Inferior parietal cortex (tissue), 1 donor: Measurements from ENCODE around the gene BCAP31.

Source experiments
- DNase-seq: peaks from one replicate; pipeline ENCODE4 v3.0.0-alpha.2; 2016; ENCODE audit errors: extremely low spot score

BCAP31 gene

GRCh38 chrX:153724252-153725038, at the start of gene BCAP31, which contains the start of gene ABCD1:
Gene BCAP31 (minus strand): TSS chrX:153724387. CDS start chrX:153723244, 1,143 bp downstream.
Gene ABCD1 (plus strand): TSS chrX:153724856. CDS start chrX:153725267, 411 bp downstream.
- DNase-seq = peak; percentile 73

GRCh38 chrX:153773218-153773611, 49.0 kb upstream of the BCAP31 start:
- DNase-seq = no peak

DNA sequence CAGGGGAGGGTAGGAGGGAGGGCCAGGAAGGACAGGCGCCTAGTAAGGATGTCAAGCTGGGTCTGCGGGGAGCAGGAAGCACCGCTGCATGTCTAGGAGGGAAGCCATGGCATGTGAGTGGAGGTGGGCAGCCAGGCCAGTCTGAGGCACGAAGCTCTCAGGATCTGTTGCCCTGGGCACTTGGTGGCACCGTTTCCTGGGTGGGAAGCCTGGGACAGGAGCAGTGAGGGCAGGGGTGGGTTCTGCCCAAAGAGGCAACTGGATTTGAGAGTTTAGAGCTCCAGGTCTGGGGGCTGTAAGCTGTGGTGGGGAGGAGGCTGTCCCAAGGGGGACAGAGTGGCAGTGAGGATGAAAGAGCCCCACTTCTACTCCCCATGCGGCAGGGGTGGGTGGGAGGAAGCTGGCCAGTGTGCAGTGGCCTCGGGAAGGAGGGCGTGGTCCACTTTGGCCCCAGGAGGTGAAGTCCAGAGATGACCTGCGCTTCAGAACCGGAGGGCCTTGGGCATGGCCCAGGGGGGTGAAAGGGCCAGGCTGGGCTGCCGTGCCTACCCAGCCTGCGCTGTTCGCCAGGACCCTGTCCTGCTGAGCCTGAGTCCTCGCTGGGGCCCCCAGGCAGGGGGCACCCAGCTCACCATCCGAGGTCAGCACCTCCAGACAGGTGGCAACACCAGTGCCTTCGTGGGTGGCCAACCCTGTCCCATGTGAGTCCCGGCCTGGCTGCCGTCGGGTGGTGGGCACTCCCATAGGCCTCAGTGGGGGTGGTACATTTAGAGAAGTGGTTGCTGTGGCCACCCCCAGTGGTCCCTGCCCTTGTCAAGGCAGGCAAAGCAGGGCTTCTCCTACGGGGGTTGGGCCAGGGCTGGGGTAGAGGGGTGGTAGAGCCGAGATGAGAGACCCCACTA, 48.4 kb upstream of the BCAP31 start:
- DNase-seq = no peak

- DNase-seq = no peak
These were observed 47.5 kb upstream of the BCAP31 start for GRCh38 chrX:153771415-153772315.

DNA sequence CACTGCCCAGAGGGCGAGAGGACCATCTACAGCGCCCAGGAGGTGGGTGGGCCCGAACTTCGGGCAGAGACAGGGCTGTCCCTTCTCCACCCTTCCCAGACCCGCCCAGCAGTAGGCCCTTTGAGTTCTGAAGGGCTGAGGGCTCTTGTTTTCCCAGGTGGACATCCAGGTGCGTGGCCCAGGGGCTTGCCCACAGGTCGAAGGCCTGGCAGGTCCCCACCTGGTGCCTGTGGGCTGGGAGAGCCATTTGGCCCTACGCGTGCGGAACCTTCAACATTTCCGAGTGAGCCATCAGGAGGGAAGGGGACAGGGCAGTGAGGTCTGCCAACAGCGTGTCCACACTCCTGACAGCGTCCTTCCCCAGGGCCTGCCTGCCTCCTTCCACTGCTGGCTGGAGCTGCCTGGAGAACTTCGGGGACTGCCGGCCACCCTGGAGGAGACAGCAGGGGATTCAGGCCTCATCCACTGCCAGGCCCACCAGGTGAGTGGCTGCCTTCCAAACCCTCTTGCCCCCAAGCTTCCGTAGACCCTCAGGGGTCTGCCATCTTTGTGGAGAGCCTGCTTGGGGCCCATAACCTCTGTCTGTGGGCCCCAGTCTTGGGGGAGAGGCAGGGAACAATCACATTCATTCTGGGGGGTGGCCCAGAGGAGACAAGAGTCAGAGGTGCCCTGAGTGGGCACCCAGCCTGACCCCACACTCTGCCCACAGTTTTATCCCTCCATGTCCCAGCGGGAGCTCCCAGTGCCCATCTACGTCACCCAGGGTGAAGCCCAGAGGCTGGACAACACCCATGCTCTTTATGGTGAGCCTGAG, 46.6 kb upstream of the BCAP31 start:
- DNase-seq = no peak

DNA sequence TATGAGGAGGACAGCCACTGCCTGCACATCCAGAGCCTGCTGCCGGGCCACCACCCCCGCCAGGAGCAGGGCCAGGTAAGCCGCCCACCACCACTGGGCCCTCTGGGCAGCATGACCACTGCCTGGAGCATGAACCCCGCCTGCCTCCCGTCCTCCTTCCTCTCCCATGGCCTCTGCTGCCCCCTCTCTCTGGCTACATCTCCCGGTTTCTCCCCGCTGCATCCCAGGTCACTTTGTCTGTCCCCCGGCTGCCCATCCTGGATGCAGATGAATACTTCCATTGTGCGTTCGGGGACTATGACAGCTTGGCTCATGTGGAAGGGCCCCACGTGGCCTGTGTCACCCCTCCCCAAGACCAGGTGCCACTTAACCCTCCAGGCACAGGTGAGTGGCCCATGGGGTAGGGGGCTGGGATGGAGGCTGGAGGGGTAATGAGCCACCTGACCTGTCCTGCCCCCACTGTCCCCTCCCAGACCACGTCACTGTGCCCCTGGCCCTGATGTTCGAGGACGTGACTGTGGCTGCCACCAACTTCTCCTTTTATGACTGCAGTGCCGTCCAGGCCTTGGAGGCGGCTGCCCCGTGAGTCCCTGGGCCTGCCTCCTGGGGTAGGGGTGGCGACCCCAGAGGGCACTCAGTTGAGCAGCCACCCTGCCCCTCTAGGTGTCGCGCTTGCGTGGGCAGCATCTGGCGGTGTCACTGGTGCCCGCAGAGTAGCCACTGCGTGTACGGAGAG, 45.8 kb upstream of the BCAP31 start:
- no peak for DNase-seq

DNA sequence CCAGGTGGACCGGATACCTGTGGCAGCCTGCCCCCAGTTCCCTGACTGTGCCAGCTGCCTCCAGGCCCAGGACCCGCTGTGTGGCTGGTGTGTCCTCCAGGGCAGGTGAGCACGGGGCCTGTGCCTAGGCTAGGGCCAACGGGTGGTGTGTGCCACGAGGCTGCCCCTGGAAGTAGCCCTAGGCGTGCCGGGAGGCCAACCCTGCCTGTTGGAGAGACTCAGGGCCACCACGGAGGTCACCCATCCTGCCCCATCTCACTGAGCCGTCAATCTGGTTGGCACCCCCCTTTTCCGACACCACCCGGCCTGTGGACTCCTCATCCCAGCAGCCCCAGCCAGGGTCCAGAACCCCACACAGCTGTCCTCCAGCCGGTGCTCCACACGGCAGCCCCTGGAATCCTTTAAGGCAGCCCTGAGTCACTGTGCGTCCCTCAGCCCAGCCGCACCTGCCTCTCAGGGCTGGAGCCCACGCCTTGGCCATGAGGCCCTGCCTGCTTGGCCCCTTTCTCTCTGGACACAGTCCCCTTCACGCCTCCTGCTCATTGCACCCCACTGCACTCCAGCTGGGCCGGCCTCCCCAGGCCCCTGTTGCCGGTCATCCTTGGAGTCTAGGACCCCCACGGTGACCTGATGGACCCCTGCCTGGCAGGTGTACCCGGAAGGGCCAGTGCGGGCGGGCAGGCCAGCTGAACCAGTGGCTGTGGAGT, 45.1 kb upstream of the BCAP31 start:
- no peak for DNase-seq

- no peak for DNase-seq
These were observed 44.3 kb upstream of the BCAP31 start for GRCh38 chrX:153768311-153769157.

DNA sequence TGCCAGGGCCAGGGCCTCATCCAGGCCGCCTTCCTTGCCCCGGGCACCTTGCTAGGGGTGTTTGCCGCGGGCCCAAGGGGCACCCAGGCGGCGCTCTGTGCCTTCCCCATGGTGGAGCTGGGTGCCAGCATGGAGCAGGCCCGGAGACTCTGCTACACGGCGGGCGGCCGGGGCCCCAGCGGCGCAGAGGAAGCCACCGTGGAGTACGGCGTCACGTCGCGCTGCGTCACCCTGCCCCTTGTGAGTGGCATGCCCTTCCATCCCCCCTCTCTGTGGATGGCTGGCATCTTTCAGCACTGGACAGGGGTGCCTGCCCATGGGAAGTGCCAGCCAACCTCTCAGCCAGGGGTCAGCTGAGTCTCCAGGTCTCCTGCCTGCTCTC, 43.5 kb upstream of the BCAP31 start:
- DNase-seq = no peak

DNA sequence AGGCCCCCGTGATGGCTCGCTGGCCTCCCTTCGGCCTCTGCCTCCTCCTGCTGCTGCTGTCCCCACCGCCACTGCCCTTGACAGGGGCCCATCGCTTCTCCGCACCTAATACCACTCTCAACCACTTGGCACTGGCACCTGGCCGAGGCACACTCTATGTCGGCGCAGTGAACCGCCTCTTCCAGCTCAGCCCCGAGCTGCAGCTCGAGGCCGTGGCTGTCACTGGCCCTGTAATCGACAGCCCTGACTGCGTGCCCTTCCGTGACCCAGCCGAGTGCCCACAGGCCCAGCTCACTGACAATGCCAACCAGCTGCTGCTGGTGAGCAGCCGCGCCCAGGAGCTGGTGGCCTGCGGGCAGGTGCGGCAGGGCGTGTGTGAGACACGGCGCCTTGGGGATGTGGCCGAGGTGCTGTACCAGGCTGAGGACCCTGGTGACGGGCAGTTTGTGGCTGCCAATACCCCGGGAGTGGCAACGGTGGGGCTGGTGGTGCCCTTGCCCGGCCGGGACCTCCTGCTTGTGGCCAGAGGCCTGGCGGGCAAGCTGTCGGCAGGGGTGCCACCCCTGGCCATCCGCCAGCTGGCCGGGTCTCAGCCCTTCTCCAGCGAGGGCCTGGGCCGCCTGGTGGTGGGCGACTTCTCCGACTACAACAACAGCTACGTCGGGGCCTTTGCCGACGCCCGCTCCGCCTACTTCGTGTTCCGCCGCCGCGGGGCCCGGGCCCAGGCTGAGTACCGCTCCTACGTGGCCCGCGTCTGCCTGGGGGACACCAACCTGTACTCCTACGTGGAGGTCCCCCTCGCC, 42.9 kb upstream of the BCAP31 start:
- no peak for DNase-seq

DNA sequence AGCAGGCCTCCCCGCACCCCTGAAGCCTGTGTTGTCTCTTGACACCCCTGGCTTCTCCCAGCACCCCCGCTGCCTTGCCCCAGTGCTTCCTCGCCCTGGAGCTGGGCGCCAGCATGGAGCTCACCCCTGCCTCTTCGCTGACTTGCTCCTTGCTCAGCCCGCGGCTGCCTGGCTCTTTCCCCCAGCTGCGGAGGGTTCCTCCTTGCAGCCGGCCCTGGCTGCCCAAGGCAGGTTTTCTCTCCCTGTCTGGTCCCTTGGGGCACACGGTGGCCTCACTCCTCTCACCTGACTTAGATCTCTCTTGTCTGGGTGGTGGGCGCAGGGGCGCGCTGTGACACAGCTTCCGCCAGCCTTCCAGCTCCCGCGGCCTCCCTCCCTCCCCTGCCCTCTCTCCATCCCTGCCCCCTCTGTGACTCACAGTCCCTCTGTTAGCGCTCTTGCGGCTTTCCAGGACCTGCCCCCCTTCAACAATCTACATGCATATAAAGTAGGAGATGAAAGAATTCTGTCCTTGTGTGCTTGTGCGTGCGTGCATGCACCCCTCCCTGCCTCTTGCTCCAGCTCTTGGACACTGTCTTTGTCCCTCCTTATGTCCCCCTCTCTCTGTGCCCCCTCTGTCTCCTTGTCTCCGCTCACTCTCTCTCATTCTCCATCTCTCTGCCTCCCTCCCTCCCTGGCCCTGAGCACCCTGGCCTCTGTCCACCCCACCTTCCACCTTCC, 42.1 kb upstream of the BCAP31 start:
- peak; percentile 15 for DNase-seq

- DNase-seq = peak; percentile 71
These were observed 41.2 kb upstream of the BCAP31 start for GRCh38 chrX:153765138-153766079.

GRCh38 chrX:153764786-153765137, 40.6 kb upstream of the BCAP31 start:
- DNase-seq = no peak

- DNase-seq = peak; percentile 73
These were observed 40.0 kb upstream of the BCAP31 start, which contains the start of gene PLXNB3 for GRCh38 chrX:153763989-153764755. Gene PLXNB3 (plus strand): TSS chrX:153764249. CDS start chrX:153765536, 1,287 bp downstream.

- DNase-seq = no peak
These were observed 39.2 kb upstream of the BCAP31 start for GRCh38 chrX:153763298-153763932.
